Activated naive CD4-positive, alpha-beta T cell treated with anti-CD3 and anti-CD28 coated beads, Interleukin-2, amount 10 ng/mL, durations not matched to agents 7 days and 5 days (primary cell): ENCODE data around the gene MAP2K5.
"Not testable (repeated sequence)": the region's sequence is repeated elsewhere in the genome, so short reads cannot be mapped to it uniquely, and the experiment has no call there.

Experiments used
- CTCF ChIA-PET: fragments of 350-600 bp; sonication (Branson Sonifier 250); formaldehyde crosslinking; loops from one replicate; lab custom pipeline; 2021; ENCODE audit warnings: antibody characterized with exemption; lab: Charles Lee
- DNase-seq: peaks from one replicate; pipeline ENCODE4 v3.0.0-alpha.2; 2020
- H3K27ac Mint-ChIP-seq: one replicate; pipeline ENCODE4 v1.8.0; 2021; ENCODE audit warnings: mild to moderate bottlenecking, moderate library complexity, mixed read lengths
- H3K27me3 Mint-ChIP-seq: one replicate; pipeline ENCODE4 v1.8.0; 2021; ENCODE audit warnings: mild to moderate bottlenecking, mixed read lengths
- H3K36me3 Mint-ChIP-seq: one replicate; pipeline ENCODE4 v1.8.0; 2021; ENCODE audit warnings: mixed read lengths
- H3K4me1 Mint-ChIP-seq: one replicate; pipeline ENCODE4 v1.8.0; 2021; ENCODE audit warnings: mixed read lengths
- H3K4me3 Mint-ChIP-seq: one replicate; pipeline ENCODE4 v1.8.0; 2021; ENCODE audit warnings: mild to moderate bottlenecking, moderate library complexity, mixed read lengths
- H3K9me3 Mint-ChIP-seq: one replicate; pipeline ENCODE4 v1.8.0; 2021; ENCODE audit warnings: mixed read lengths

Gene MAP2K5

DNA sequence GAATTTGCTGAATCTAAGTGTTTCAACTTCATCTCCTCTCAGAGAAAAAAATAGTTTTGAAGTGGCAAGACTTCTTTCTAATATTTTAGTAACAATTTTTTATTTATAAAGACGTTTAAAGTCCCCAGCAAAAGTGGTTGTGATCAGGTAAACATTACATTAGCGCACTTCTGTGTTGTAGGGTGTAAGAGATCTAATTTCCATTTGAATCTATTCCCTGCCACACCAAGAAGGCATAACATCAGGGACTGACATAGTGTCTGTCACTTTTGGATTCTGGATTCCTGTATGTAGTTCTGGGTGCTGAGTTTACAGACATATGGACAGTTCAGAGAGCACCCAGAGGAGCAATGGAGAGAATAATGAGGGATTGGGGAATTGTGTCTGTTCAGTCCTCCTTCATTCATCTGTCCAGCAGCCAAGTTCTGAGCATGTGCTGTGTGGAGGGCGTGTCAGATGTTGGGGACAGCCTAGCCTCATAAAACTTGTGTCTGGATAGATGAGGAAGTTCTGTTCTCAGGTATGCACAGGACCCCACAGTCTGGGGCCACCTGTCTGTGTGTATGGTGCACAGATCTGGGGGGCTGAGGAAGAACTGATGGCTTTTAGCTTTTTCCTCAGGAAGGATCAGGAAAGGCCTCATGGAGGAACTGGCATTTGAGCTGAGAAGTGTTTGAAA is 65.6 kb downstream of the MAP2K5 start:
- H3K36me3 Mint-ChIP-seq, result peaks cover 7% of the 10 kb centered on the region
- no peak overlapping the region for H3K27ac Mint-ChIP-seq
- H3K27me3 Mint-ChIP-seq, result no peaks in the 10 kb centered on the region
- no peaks in the 10 kb centered on the region for H3K9me3 Mint-ChIP-seq
- peaks cover 4% of the 10 kb centered on the region for H3K4me1 Mint-ChIP-seq
- no peak overlapping the region for H3K4me3 Mint-ChIP-seq
- CTCF ChIA-PET, result no interaction called here
- no peak for DNase-seq

DNA sequence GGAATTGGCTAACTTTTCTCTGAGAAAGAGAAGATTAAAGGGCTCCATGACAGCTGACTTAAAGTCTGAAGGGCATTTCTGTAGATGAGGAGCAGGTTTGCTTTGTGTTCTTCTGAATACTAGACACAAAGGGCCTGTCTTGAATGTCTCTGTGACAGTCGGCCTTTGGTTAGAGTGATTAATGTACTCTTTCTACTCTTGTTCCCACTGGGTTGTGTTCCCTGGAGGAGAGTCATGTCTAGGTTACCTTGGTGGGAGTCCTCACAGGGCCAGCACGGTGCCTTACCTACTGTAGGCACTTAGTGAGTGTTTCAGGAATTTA is 66.1 kb downstream of the MAP2K5 start:
- Mint-ChIP-seq H3K9me3 (no peaks in the 10 kb centered on the region), H3K36me3 (peaks cover 7% of the 10 kb centered on the region), H3K27me3 (no peaks in the 10 kb centered on the region), H3K4me1 (peaks cover 4% of the 10 kb centered on the region), H3K4me3 (no peak overlapping the region), H3K27ac (no peak overlapping the region)
- no peak for DNase-seq
- CTCF ChIA-PET, result no interaction called here

GRCh38 chr15:67611370-67612369 is 69.2 kb downstream of the MAP2K5 start:
- no peaks in the 10 kb centered on the region for H3K9me3 Mint-ChIP-seq
- peaks cover 4% of the 10 kb centered on the region for H3K4me1 Mint-ChIP-seq
- no peaks in the 10 kb centered on the region for H3K27me3 Mint-ChIP-seq
- CTCF ChIA-PET, result interaction anchor here (0.7 to 1.2 kb wide), 2 partner anchors 67 to 103 kb away, joined by 3 read pairs; no protein-coding TSS in a partner anchor
- H3K36me3 Mint-ChIP-seq, result peaks cover 7% of the 10 kb centered on the region
- no peak overlapping the region for H3K4me3 Mint-ChIP-seq
- H3K27ac Mint-ChIP-seq, result no peak overlapping the region
- DNase-seq, result no peak

GRCh38 chr15:67613211-67613610 is 70.7 kb downstream of the MAP2K5 start:
- CTCF ChIA-PET, result interaction anchor here (1.6 kb wide), 1 partner anchor 156 kb away, joined by 3 read pairs; no protein-coding TSS in a partner anchor
- Mint-ChIP-seq H3K4me3 (no peak overlapping the region), H3K9me3 (no peaks in the 10 kb centered on the region), H3K36me3 (peaks cover 4% of the 10 kb centered on the region), H3K27me3 (no peaks in the 10 kb centered on the region), H3K4me1 (peaks cover 4% of the 10 kb centered on the region), H3K27ac (no peak overlapping the region)
- no peak for DNase-seq

DNA sequence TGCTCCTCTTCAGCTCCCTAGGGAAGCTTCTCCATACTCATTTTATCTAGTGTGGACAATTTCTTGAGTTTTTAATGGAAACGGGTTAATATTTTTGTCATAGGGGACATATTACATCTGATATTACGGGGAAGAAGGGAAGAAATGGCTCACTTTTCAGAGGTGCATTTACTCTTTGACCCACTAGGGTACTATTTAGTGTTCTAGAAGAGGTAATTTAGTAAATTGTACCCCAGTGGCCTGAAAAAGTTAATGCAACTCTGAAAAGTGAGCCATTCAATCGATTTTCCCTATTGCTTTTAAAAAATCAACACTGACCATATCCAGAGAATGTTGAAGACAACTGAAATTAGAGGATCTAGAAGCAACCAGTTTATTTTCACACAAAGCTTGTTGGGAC is 71.2 kb downstream of the MAP2K5 start:
- Mint-ChIP-seq H3K27me3 (no peaks in the 10 kb centered on the region), H3K4me3 (no peak overlapping the region), H3K36me3 (peaks cover 4% of the 10 kb centered on the region), H3K4me1 (peaks cover 4% of the 10 kb centered on the region), H3K27ac (no peak overlapping the region), H3K9me3 (no peaks in the 10 kb centered on the region)
- CTCF ChIA-PET, result interaction anchor here (1.6 kb wide), 1 partner anchor 156 kb away, joined by 3 read pairs; no protein-coding TSS in a partner anchor
- no peak for DNase-seq

GRCh38 chr15:67615131-67615534 is 72.6 kb downstream of the MAP2K5 start:
- H3K36me3 Mint-ChIP-seq, H3K9me3 Mint-ChIP-seq, H3K4me3 Mint-ChIP-seq, DNase-seq, H3K4me1 Mint-ChIP-seq, H3K27me3 Mint-ChIP-seq, H3K27ac Mint-ChIP-seq: not testable (repeated sequence)
- CTCF ChIA-PET, result interaction anchor here (0.6 kb wide), 1 partner anchor 552 kb away, joined by 3 read pairs; no protein-coding TSS in a partner anchor

DNA sequence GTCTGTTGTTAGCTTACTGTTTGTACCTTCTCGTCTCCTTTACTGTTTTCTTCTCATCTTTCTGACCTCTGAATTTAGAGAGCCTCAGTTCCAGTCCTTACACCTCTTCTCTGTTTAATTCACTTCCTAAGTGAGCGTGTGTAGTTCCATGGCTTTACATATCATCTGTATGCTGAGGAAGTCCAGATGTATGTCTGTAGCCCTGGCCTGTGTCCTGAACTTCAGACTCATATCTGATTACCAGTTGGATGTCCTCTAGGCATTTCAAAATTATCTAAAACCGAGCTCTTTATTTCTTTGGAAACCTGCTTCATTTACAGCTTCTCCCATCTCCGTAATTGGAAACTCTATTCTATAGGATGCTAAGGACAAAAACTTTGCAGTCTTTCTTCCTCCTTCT is 75.8 kb downstream of the MAP2K5 start:
- Mint-ChIP-seq H3K4me3 (no peak overlapping the region), H3K36me3 (peaks cover 3% of the 10 kb centered on the region)
- CTCF ChIA-PET, result no interaction called here

DNA sequence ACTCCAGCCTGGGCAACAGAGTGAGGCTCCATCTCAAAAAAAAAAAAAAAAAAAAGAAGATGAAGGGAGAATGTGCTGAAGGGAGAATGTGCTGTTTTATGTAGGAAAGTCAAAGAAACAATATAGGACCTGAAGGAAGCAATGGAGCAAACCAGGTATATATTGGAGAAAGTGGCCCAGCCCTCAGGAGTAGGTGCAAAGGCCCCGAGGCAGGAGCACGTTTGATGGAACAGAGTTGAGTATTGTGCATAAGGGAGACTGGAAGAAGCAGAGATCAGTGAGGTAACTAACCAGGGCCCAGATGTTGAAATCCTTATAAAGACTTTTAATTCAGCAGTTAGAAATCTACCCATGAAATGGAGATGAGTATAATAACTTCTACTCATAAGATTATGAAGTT is 79.6 kb downstream of the MAP2K5 start:
- Mint-ChIP-seq H3K27ac (no peak overlapping the region), H3K9me3 (no peaks in the 10 kb centered on the region), H3K4me1 (no peaks in the 10 kb centered on the region), H3K4me3 (no peak overlapping the region), H3K36me3 (peaks cover 3% of the 10 kb centered on the region), H3K27me3 (no peaks in the 10 kb centered on the region)
- DNase-seq, result no peak
- CTCF ChIA-PET, result no interaction called here

More for the DNA sequence above, 75.8 kb downstream of the MAP2K5 start:
- Mint-ChIP-seq H3K4me1 (no peaks in the 10 kb centered on the region), H3K27me3 (no peaks in the 10 kb centered on the region), H3K27ac (no peak overlapping the region), H3K9me3 (no peaks in the 10 kb centered on the region)
- DNase-seq, result no peak

- H3K9me3 Mint-ChIP-seq, result no peaks in the 10 kb centered on the region
- H3K27me3 Mint-ChIP-seq, result no peaks in the 10 kb centered on the region
- peaks cover 8% of the 10 kb centered on the region for H3K36me3 Mint-ChIP-seq
- CTCF ChIA-PET, result interaction anchor here (0.8 kb wide), 1 partner anchor 159 kb away, joined by 3 read pairs; no protein-coding TSS in a partner anchor
- DNase-seq, result no peak
- peaks cover 3% of the 10 kb centered on the region for H3K4me1 Mint-ChIP-seq
- H3K4me3 Mint-ChIP-seq, result no peak overlapping the region
- H3K27ac Mint-ChIP-seq, result no peak overlapping the region
These were observed 89.8 kb downstream of the MAP2K5 start for GRCh38 chr15:67632261-67632660.

- CTCF ChIA-PET, H3K4me1 Mint-ChIP-seq, H3K9me3 Mint-ChIP-seq, H3K27ac Mint-ChIP-seq, H3K27me3 Mint-ChIP-seq, DNase-seq, H3K4me3 Mint-ChIP-seq: not testable (repeated sequence)
- peaks cover 19% of the 10 kb centered on the region for H3K36me3 Mint-ChIP-seq
These were observed 93.4 kb downstream of the MAP2K5 start for GRCh38 chr15:67635950-67636349.

DNA sequence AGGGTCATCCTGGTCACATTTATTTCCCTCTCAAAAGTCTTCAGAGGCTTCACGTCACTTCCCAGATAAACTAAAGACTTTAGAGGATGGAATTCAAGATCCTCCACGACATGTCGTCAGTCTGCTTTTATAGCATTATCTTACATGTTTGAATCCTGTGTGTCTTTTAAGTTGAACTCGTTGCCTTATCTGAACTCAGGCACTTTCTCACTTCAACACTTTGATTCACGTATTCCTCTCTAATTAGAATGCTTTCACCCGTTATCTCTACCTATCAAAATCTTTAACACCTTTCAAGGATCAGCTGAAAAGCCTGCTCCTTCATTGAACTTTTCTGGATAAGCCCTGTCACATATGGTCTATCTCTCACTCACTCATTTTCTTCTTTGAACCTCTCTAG is 97.1 kb downstream of the MAP2K5 start:
- Mint-ChIP-seq H3K4me3 (no peak overlapping the region), H3K27me3 (no peaks in the 10 kb centered on the region), H3K36me3 (peaks cover 16% of the 10 kb centered on the region), H3K4me1 (peaks cover 3% of the 10 kb centered on the region), H3K27ac (no peak overlapping the region), H3K9me3 (no peaks in the 10 kb centered on the region)
- DNase-seq, result no peak
- CTCF ChIA-PET, result no interaction called here

- DNase-seq, result no peak
- no peaks in the 10 kb centered on the region for H3K27me3 Mint-ChIP-seq
- H3K27ac Mint-ChIP-seq, result no peak overlapping the region
- no peak overlapping the region for H3K4me3 Mint-ChIP-seq
- H3K36me3 Mint-ChIP-seq, result peaks cover 12% of the 10 kb centered on the region
- no peaks in the 10 kb centered on the region for H3K9me3 Mint-ChIP-seq
- H3K4me1 Mint-ChIP-seq, result no peaks in the 10 kb centered on the region
- CTCF ChIA-PET, result no interaction called here
These were observed 99.0 kb downstream of the MAP2K5 start for GRCh38 chr15:67641453-67641852.

DNA sequence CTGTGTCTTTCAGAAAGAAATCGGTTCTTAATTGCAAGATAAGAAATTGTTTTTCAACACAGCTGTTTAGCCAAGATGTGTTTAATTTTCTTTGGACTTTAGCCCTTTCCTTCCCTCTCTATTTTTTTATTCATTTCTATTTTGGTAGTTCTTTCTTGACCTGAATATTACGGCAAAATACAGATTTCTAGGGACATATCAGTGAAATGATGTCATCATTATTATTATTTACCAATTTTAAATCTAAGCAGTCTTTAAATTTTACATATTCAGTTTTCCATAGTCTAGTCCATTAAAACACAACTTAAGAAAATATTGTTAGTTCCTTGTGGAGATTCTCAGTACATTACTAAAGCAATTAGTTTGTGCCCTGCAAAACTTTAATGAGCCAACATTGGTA is 104.3 kb downstream of the MAP2K5 start:
- Mint-ChIP-seq H3K27me3 (no peaks in the 10 kb centered on the region), H3K4me1 (no peaks in the 10 kb centered on the region), H3K36me3 (peaks cover 11% of the 10 kb centered on the region), H3K27ac (no peak overlapping the region), H3K9me3 (no peaks in the 10 kb centered on the region), H3K4me3 (no peak overlapping the region)
- no peak for DNase-seq
- CTCF ChIA-PET, result no interaction called here

DNA sequence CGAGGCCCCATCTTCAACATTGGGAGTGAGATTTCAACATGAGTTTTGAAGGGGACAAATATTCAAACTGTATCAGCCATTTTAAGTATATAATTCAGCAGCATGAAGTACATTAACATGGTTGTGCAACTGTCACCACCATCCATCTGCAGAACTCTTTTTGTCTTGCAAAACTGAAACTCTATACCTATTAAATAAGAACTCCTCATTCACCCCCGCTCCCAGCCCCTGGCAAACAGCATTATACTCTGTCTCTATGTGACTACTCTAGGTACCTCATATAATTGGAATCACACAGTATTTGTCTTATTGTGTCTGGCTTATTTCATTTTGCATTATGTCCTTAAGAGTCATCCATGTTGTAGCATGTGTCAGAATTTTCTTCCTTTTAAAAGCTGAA is 110.1 kb downstream of the MAP2K5 start:
- H3K36me3 Mint-ChIP-seq, result peaks cover 31% of the 10 kb centered on the region
- no peak overlapping the region for H3K27ac Mint-ChIP-seq
- CTCF ChIA-PET, result no interaction called here
- H3K4me3 Mint-ChIP-seq, result no peak overlapping the region
- no peaks in the 10 kb centered on the region for H3K27me3 Mint-ChIP-seq
- H3K4me1 Mint-ChIP-seq, result no peaks in the 10 kb centered on the region
- peaks cover 11% of the 10 kb centered on the region for H3K9me3 Mint-ChIP-seq
- DNase-seq, result no peak
